ENCODE data around the gene ATP6V0C.
A peak's percentile ranks its signal among the peaks of the same experiment; 100 is the strongest.

ATP6V0C gene

DNA sequence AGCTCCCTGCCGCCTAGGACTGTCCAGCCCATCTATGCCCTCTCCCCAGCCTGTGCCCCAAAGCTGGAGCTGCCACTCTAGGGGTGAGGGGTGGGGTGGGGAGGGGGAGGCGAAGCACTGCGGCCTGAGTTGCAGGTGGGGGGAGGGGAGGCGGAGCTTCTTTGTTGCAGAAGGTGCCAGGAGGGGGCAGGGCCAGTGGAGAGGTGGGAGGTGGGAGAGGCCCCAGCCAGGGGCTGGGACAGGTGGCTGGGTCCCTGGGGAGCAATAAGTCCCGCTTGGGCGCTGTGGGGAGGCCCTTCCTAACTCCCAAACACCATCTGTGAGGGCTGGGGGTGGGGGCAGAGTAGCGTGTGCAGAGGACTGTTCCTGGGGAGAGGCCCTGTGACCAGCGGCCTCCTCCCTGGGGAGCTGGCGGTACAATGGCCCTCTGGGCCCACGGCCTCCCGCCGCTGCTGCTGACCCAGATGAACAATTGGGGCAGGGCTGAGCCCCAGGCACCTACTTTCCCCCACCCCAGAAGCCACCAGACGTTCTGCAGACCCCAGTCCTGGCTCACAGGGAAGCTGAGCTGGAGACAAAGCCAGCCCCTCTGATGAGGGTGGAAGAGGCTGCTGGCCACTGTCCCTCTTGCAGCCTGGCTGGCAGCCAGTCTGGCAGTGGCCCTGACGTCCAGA, 44.9 kb upstream of the ATP6V0C start:
- no peaks in the 10 kb centered on the region for H3K9me3 ChIP-seq (replicated peaks; ENCODE audit: insufficient read depth, low read length)
- H3K27ac ChIP-seq (ENCODE audit: low read length): no peak overlapping the region
- no peaks in the 10 kb centered on the region for H3F3A ChIP-seq (ENCODE audit: insufficient read depth, low read length)
- peaks cover 52% of the 10 kb centered on the region for H3K27me3 ChIP-seq (replicated peaks; ENCODE audit: insufficient read depth, low read length)
- H2AFZ ChIP-seq (ENCODE audit: low read length): no peak overlapping the region
- no peaks in the 10 kb centered on the region for H4K20me1 ChIP-seq (ENCODE audit: insufficient read depth, low read length)
- H3K9ac ChIP-seq (ENCODE audit: low read length): no peak overlapping the region
- H3K4me2 ChIP-seq (ENCODE audit: low read depth, low read length): peak overlapping the region; percentile 95; the same call in 1 of the 2 replicates
- no peaks in the 10 kb centered on the region for H3K36me3 ChIP-seq (replicated peaks; ENCODE audit: insufficient read depth, low read length)
- no peaks in the 10 kb centered on the region for H3K79me2 ChIP-seq (ENCODE audit: low read length)
- H3K4me1 ChIP-seq (ENCODE audit: low read length): 0 out of 2 replicates have a peak, but pooled peaks cover 2% of the 10 kb centered on the region
- H3K9me2 ChIP-seq (replicated peaks; ENCODE audit: insufficient read depth, low read length): no peaks in the 10 kb centered on the region
- TF ChIP-seq, protein P1, sequence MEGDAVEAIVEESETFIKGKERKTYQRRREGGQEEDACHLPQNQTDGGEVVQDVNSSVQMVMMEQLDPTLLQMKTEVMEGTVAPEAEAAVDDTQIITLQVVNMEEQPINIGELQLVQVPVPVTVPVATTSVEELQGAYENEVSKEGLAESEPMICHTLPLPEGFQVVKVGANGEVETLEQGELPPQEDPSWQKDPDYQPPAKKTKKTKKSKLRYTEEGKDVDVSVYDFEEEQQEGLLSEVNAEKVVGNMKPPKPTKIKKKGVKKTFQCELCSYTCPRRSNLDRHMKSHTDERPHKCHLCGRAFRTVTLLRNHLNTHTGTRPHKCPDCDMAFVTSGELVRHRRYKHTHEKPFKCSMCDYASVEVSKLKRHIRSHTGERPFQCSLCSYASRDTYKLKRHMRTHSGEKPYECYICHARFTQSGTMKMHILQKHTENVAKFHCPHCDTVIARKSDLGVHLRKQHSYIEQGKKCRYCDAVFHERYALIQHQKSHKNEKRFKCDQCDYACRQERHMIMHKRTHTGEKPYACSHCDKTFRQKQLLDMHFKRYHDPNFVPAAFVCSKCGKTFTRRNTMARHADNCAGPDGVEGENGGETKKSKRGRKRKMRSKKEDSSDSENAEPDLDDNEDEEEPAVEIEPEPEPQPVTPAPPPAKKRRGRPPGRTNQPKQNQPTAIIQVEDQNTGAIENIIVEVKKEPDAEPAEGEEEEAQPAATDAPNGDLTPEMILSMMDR (IDR thresholded peaks at IDR 0.05; ENCODE audit: low read length): no peak
- TF ChIP-seq EZH2phosphoT487 (IDR thresholded peaks at IDR 0.05; ENCODE audit: low read length) (no peak), EZH2 (optimal IDR thresholded peaks at IDR 0.05; ENCODE audit: low read depth, low read length) (no peak)
- DNase-seq: no peak
- H3K4me3 ChIP-seq (ENCODE audit: low read length): peak overlapping the region; percentile 54

DNA sequence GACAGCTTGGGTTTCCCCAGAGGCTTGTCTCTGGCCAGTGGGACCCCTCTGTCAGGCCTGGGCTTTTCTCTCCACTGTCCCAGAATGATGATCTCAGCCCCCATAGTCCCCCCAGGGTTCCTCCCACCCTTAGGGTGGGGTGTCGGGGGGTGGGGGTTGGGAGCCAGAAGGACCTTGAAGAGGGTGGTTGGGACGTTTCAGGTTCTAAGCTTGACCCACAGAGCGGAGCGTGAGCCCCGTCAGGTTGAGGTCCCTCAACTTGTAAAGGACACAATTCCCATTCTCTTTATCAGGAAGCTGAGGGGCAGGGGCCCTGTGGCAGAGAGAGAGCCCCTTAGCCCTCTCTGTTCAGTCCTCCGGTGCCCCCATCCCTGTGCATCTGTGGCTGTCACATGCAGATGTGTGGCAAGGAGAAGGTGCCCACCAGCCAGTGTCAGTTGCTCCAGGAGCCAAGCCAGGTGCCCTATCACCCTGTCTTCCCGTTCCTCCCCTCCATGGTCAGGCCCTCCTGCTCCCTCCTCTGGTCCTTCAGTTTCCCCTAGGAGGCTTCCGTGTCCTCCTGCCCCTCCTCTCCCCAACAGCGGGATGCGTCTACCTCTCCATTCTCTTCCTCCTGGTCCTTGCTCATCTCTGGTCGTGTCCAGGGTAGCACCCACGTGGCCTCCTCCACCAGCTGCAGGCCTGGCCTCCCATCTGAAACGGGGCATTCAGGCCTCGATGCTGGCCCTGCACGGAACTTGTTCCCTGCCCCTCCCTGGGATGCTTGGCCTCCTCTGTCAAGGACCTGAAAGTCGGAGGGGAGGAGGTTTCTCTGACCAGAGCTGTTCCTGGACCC, 44.1 kb upstream of the ATP6V0C start:
- no peaks in the 10 kb centered on the region for H3K9me2 ChIP-seq (replicated peaks; ENCODE audit: insufficient read depth, low read length)
- no peaks in the 10 kb centered on the region for H3K36me3 ChIP-seq (replicated peaks; ENCODE audit: insufficient read depth, low read length)
- H3K4me2 ChIP-seq (ENCODE audit: low read depth, low read length): no peak overlapping the region
- no peak overlapping the region for H3K27ac ChIP-seq (ENCODE audit: low read length)
- H3K9ac ChIP-seq (ENCODE audit: low read length): no peak overlapping the region
- H3K4me3 ChIP-seq (ENCODE audit: low read length): no peak overlapping the region
- no peaks in the 10 kb centered on the region for H3K9me3 ChIP-seq (replicated peaks; ENCODE audit: insufficient read depth, low read length)
- H3K27me3 ChIP-seq (replicated peaks; ENCODE audit: insufficient read depth, low read length): peaks cover 52% of the 10 kb centered on the region
- no peaks in the 10 kb centered on the region for H3F3A ChIP-seq (ENCODE audit: insufficient read depth, low read length)
- H4K20me1 ChIP-seq (ENCODE audit: insufficient read depth, low read length): no peaks in the 10 kb centered on the region
- 0 out of 2 replicates have a peak, but pooled peaks cover 2% of the 10 kb centered on the region for H3K4me1 ChIP-seq (ENCODE audit: low read length)
- H2AFZ ChIP-seq (ENCODE audit: low read length): no peak overlapping the region
- DNase-seq: no peak
- TF ChIP-seq EZH2 (optimal IDR thresholded peaks at IDR 0.05; ENCODE audit: low read depth, low read length) (no peak), EZH2phosphoT487 (IDR thresholded peaks at IDR 0.05; ENCODE audit: low read length) (no peak)
- TF ChIP-seq, protein P1 (IDR thresholded peaks at IDR 0.05; ENCODE audit: low read length): no peak
- no peaks in the 10 kb centered on the region for H3K79me2 ChIP-seq (ENCODE audit: low read length)

DNA sequence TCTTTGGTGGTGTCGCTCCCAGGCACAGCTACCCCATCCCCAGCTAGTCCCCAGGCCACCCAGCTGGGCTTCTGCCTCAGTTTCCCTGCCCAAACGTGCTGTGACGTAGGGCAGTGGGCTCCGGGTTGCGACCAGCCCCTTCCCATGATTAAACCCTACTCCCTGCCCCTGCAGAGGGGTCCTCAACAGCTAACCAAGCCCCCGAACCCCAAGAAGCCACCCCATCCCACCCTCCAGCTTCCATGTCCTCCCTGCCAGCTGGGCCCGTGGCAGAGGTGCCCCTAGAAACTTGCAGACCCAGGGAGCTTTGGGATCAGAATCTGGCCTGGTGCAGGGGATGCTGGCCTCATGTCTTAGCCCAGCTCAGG, 43.5 kb upstream of the ATP6V0C start:
- no peak for TF ChIP-seq EZH2phosphoT487 (IDR thresholded peaks at IDR 0.05; ENCODE audit: low read length)
- no peak for TF ChIP-seq EZH2 (optimal IDR thresholded peaks at IDR 0.05; ENCODE audit: low read depth, low read length)
- TF ChIP-seq, protein P1 (IDR thresholded peaks at IDR 0.05; ENCODE audit: low read length): no peak
- Histone ChIP-seq H3K27ac (ENCODE audit: low read length) (no peak overlapping the region), H3K9me3 (replicated peaks; ENCODE audit: insufficient read depth, low read length) (no peaks in the 10 kb centered on the region), H3K9ac (ENCODE audit: low read length) (no peak overlapping the region), H3K4me3 (ENCODE audit: low read length) (no peak overlapping the region), H3F3A (ENCODE audit: insufficient read depth, low read length) (no peaks in the 10 kb centered on the region), H3K4me2 (ENCODE audit: low read depth, low read length) (no peak overlapping the region), H3K9me2 (replicated peaks; ENCODE audit: insufficient read depth, low read length) (no peaks in the 10 kb centered on the region), H3K4me1 (ENCODE audit: low read length) (0 out of 2 replicates have a peak, but pooled peaks cover 2% of the 10 kb centered on the region), H3K36me3 (replicated peaks; ENCODE audit: insufficient read depth, low read length) (no peaks in the 10 kb centered on the region), H3K79me2 (ENCODE audit: low read length) (no peaks in the 10 kb centered on the region), H4K20me1 (ENCODE audit: insufficient read depth, low read length) (no peaks in the 10 kb centered on the region), H3K27me3 (replicated peaks; ENCODE audit: insufficient read depth, low read length) (peaks cover 52% of the 10 kb centered on the region), H2AFZ (ENCODE audit: low read length) (no peak overlapping the region)
- DNase-seq: no peak

All from MM.1S (cell line).